GM21717 (cell line): ENCODE results near the gene ELMO3.
A peak's percentile ranks its signal among the peaks of the same experiment; 100 is the strongest.

Experiments
- ATAC-seq: cut with Tn5 transposase; IDR thresholded peaks from one replicate; pipeline ENCODE4 v1.9.1; 2021; ENCODE audit warnings: mild to moderate bottlenecking, moderate library complexity; ENCODE audit not compliant: unreplicated experiment

The ELMO3 gene

DNA sequence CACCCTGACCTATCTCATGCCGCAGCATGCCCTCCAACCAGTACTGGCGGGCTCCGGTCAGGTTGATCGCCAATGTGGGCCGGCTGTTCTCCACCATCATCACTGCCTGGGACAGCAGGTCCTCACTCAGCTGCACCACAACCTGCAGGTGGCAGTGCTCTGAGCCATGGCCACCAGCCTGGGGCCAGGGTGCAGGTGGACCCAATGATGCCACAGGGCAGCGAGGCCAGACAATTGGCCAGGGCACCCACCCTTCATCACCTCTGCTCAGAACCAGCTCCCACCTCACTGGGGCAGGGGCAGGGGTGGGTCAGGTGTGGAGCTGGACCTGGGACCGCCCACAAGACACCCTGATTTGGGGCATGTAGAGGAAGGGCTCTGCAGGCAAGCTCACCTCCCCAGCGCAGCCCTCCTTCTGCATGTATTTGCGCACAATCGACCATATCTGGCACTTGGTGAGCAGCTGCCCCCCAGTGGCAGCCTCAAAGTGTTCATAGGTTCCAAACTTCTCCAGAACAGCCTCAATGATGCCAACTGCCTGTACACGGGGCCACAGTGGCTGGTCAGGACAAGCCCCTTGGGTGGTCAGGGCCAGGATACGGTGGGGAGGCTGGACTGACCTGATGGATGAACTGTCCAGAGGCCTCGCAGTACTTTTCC lies 19.4 kb upstream of the ELMO3 start:
- no peak for ATAC-seq

DNA sequence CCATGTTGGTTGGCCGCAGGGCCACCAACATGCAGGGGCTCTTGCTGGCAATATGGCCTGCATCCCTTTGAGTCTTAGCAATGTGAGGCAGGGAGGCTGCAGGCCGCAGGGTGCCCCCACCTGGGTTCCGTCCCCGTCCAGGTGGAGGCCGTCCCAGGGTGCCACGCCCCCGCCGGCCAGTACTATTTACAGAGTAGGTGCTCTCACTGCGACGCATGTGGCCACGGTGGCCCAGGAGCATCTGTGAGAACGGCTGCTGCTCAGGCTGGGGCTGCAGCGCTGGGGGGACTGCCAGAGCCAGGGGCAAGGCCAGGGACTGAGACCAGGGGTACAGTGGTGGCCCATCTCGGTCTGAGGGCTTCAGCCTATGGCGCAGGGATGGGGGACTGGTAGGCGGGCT lies 18.8 kb upstream of the ELMO3 start:
- no peak for ATAC-seq

GRCh38 chr16:67181346-67181745 lies 17.6 kb upstream of the ELMO3 start:
- ATAC-seq: no peak

DNA sequence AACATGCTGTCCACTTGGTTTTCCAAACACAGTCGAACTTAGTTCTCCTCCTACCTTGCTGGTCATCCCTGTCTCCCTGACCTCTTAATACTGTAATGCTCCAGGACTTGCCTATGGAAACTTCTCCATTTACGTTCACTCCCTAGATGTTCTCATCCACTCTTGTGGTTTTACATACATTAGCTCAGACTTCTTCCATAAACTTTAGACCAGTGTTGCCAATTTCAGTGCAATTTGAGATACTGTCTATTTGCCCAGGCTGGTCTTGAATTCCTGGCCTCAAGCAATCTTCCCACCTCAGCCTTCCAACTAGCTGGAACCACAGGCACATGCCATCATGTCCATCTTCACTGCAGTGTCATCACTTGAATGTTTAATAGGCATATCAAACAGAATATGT lies 16.6 kb upstream of the ELMO3 start:
- no peak for ATAC-seq

- no peak for ATAC-seq
Observed at GRCh38 chr16:67183284-67183626, 15.7 kb upstream of the ELMO3 start.

DNA sequence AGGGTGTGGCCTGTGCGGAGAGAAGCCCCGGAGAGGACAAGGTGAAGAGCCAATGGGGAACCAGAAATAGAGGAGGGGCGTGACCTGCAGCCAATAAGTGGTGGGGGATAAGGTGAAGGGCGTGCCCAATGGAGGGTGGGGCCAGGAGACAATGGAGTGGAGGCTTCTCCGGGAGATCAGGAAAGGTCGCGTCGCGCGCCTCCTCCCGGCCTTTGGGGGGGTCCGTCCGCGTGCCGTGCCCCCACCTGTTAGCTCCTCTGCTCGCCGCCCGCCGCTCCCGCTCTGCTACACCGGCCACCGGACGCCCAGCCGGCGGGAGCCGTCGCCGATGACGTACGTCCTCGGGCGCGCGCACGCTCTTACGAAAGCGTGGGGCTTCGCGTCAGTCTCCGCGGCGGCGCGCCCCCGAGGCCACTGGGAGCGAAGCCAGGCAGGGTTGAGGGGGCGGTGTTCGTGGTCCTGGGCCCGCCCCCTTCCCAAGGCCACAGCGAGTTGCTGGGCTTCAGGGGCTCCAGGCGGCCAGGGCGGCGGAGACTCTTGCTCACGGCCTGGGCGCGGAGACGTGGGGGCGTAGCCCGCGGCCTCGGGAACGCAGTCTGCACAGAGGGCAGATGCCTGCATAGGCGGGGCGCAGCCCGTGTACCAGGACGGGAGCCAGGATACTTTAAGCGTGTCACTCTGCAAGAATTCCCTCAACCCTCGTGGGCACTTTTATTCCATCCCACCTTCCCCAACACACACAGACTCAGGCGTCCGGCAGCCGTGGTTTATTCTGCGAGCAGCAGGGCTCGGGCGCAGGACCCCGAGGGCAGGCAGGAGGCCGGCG lies 15.1 kb upstream of the ELMO3 start, which contains the start of gene MATCAP1:
Gene MATCAP1 (minus strand): TSS at position 337 of the 826 bp plus-strand sequence. CDS start 3,353 bp downstream, outside the sequence.
- peak; percentile 86 for ATAC-seq

GRCh38 chr16:67184453-67184994 lies 14.4 kb upstream of the ELMO3 start:
- no peak for ATAC-seq

DNA sequence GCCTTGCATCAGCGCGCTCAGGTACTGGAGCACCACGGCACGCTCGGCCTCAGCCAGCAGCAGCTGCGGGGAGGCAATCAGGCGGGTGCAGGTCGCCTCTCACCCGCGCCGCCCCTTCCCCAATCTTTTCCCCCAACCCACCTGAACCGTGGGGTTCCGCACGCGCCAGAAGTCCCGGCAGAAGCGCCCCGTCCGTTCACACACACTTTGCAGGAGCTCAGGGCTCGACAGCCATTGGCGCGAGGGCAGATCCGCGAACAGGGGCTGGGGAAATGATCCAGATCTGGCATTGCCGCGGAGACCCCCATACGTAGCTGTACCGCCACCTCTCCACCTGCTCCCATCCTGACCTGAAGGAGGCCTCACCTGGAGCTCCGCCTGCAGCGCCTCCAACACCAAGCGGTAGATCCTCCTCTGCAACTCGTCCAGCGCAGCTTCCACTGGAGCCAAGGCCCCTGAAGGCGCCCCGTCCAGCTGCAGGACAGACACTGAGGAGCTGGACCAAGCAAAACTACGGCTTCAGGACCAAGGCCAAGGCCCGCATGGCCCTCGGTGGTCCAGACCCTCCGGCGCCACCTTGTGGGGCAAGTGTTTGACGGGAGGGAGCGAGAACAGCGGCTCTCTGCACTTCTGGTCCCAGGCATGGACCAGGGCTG lies 13.8 kb upstream of the ELMO3 start:
- ATAC-seq: no peak

DNA sequence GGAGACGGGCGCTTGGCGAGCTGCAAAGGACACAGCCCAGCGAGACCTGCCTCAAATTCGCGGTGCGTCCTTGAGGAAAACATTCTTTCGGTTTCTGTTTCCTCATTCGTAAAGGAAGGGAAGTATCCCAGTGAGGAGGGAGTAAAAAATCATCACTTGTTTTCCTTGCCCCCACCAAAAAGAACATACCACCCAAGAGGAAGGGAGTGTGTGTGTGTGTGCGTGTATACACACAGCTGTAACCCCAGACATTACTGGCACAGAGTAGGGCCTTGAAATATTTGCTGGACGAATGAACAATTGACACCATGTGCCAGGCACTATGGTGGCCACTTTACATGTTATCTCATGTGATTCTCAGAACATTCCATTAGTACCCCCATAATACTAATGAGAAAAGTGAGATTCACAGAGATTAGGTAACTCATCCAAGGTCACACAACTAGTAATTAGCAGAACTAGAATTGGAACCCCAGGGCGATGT lies 13.2 kb upstream of the ELMO3 start:
- no peak for ATAC-seq

GRCh38 chr16:67186550-67186950 lies 12.4 kb upstream of the ELMO3 start:
- ATAC-seq: no peak

- no peak for ATAC-seq
Observed at GRCh38 chr16:67187175-67187890, 11.6 kb upstream of the ELMO3 start.

DNA sequence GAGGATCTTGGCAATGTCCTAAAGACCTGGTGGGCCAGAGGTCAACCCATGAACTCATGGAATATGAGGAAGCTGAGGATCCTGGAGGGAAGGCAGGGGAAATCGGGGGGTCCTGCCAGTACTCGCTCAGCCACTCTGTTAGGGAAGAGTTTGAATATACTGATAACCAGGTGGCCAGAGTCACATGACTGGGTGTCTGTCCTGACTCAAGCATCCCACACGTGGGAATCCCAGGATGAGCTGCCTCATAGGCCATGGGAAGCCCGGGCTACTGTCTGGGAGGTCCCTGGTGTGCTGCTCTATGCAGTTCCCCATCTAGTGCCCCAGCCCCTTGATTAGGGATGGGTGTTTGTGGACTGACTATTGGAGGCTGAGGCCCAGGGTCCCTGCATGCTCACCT lies 10.6 kb upstream of the ELMO3 start:
- ATAC-seq: no peak

DNA sequence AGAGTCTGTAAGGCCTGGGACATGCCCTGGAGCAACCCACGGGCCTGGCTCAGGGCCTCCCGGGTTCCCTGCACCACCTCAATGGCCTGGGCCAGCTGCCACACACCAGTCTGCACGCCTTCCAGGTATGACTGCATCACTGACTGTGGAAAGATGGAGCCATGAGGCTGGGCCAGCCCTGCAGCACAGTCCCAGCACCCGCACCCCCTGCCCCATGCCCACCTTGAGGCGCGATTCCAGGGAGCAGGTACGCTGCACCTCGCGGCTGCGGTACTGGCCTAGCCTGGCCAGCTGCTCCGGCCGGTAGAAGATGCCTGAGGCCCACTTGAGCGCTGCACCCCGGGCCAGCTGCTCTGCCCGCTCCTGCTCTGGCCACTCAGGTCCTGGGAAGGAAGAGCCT lies 10.1 kb upstream of the ELMO3 start:
- ATAC-seq: no peak

DNA sequence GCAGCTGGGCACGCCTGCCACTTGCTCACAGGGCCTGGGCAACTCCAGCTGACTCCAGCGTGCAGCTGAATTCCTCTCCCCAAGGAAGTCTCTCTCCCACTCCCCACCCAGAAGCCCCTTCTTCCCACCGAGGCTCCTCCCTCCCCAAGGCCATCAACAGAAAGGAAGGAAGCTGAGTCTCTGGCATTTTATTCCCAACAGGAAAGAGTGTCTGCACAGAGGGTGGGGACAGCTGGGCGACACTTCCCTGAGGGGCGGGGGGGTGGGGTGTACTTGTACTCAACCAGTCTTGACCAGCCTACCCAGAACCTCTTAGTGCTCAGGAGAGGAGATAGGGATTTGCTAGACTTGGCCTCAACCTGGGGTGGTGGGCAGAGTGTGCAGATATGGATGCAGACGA lies 8.9 kb upstream of the ELMO3 start, which contains the start of gene EXOC3L1:
Gene EXOC3L1 (minus strand): TSS at position 96 of the 400 bp plus-strand sequence. CDS start 460 bp downstream, outside the sequence.
- ATAC-seq: no peak

GRCh38 chr16:67190448-67191399 lies 8.2 kb upstream of the ELMO3 start:
- no peak for ATAC-seq

GRCh38 chr16:67191411-67191994 lies 7.4 kb upstream of the ELMO3 start:
- ATAC-seq: no peak

DNA sequence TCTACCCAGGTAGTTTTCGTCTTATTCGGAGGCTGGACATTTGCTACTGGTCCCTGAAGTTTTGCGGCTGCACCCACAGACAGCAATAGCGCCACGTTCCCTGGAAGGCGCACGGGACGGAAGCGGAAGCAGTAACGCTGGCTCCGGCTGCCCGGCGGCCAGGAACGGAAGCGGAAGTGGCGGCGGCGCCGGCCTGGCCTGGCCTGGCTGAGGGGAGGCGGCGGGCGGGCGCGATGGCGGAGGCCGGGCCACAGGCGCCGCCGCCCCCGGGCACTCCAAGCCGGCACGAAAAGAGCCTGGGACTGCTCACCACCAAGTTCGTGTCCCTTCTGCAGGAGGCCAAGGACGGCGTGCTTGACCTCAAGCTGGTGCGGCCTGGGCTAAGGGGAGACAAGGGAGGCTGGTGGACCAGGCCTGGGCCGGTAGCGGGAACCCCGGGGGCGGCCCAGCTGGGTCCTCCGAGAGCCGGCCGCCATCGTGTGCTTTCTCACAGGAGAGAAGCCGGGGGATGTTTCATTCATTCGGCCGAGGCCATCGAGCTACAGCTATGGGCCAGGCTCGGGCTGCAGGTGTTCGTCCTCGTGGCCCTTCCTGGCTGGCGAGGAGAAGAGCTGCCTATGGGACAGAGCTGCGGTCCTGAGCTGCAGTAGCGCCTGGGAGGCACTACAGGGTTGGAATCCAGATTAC lies 6.8 kb upstream of the ELMO3 start, which contains the start of gene E2F4:
Gene E2F4 (plus strand): TSS at position 161 of the 687 bp plus-strand sequence. CDS start 73 bp downstream, at position 234.
- peak; percentile 76 for ATAC-seq

DNA sequence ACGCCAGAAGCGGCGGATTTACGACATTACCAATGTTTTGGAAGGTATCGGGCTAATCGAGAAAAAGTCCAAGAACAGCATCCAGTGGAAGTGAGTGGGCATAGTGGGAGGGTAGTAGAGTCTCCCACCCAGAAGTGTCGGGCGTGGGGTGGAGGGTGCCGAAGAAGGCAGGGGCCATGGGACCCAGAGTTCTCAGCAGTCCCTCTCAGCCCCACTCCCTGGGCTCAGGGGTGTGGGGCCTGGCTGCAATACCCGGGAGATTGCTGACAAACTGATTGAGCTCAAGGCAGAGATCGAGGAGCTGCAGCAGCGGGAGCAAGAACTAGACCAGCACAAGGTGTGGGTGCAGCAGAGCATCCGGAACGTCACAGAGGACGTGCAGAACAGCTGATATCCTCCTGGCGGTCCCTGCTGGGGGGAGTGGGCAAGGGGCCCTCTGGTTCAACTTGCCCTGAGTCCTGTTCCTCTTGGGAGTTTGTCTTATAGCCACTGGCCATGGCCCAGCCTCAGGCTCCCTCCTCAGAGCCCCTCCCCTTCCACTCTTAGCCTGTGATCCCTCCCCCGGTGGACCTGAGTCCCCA lies 6.1 kb upstream of the ELMO3 start:
- ATAC-seq: peak; percentile 4
